Inflammatory macrophage treated with lipopolysaccharide for 1 hour (primary cell): Measurements from ENCODE around the gene SPATA17.

ENCODE experiments used
- DNase-seq, 2 donors: peaks; one replicate each; pipeline ENCODE4 v3.0.0-alpha.2; 2020 to 2022

Gene SPATA17

DNA sequence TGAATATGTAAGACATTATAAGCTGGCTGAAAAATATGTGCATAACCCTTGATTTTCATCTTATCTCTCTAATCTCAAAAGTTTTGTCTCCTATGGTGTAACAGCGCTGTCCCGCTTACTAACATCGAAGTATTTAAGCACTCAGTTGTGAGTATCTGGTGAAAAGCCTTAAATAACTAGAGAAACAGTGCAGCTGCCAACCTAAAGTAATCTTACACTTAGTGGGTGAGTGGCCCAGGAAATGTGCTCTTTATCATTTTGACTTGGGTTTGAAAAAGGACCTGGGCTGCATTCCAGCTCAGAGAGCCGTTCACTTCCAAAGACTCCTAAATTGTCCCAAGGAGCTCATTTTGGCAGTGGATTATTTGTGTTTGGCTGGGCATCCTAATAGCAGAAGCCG, 225.9 kb downstream of the SPATA17 start:
- DNase-seq = no peak

DNA sequence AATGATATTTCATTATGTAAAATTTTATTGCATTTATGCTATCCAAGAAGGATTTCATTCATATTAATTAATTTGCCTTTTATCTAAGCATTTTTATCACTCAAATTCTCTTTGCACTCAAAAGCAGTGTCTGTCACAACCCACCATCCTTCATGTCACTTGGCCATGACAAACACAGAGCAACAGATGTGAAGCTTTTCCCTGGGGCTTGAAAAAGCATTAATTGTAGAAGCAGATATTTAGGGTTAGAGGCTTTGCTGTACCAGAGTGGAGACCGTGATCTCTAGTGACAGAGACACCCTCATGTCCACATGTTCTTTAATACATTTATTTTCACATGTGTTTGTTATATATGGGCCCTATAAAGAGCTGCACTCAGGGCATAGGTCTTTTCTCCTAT, 230.5 kb downstream of the SPATA17 start:
- DNase-seq = no peak

DNA sequence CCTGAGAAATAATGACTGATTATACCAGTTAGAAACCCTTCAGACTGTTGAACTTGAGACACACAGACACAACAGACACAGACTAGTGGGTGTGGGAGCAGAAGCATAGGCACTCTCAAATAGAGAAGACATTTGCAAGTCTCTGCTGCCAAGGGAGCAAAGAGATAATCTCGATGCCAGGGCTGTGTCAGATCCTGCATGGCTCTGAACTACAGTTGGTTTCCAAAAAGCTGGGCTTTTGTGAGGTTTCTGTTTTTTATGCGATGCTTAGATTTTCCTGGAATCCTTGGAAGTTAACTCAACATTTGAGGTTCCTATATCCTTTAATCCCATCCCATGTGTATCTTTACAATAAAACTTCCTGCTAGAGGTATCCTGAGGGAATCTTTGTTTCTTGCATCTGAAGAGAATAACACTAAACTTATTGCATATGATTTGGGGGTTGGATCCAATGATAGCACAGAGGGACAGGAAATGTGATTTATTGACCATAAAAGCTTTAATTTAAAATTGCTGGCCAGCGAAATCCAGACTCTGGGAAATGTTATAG, 236.4 kb downstream of the SPATA17 start:
- DNase-seq = no peak

- no peak for DNase-seq
Observed at GRCh38 chr1:217871955-217872354, 240.8 kb downstream of the SPATA17 start.

- no peak for DNase-seq
Observed at GRCh38 chr1:217875229-217875628, 244.1 kb downstream of the SPATA17 start.

- DNase-seq = no peak
Observed at GRCh38 chr1:217876401-217876800, 245.3 kb downstream of the SPATA17 start.

GRCh38 chr1:217876896-217877295, 245.8 kb downstream of the SPATA17 start:
- DNase-seq = no peak

DNA sequence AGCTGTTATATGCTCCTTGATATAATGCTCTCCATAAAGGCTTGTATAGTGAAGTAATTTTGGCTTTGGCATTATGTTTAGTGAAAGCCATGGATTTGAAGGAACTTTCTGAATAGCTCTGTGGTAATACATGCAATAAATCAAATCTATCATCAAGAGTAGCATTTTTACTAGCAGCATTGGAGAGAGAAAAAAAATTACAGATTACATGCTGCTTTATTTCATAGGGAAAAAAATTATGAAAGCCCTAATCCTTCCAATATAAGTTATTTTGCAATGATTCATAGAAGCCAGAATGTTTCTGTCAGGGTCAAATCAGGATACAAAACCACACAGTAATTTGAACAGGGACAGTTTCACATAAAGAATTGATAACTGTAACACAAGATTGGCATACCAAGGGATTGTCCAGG, 250.0 kb downstream of the SPATA17 start:
- no peak for DNase-seq

DNA sequence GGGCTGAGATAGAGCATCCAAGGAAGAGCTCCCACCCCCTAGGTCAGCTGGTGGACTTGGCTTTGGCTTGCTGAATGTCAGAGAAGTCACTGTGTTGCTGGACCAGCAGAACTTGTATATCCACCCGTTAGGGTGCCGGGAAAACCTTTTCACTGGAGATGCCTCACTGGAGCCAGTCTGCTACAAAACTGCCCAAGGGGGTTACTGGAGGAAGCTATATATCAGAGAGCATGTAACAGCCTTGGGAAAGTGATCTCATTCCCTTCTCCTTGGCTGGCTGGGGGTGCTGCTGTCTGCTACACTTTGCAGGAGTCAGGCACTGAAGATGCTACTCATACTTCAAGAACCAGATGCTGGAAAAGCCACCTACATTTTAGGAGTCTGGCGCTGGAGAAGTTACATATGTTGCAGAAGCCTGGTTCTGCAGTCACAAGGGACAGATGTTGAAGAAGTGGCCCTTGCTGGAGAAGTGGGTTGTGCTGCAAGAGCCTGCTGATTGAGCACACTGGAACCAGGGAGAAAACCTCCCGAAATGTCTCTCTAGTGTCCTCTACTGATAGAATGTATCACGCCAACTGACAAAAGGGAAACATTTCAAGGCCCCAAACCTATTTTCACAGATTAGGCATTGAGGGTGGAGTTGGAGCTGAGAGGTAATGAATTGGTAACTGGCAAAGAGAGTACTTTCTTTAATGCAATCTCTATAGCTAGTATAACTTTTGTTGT, 250.6 kb downstream of the SPATA17 start:
- no peak for DNase-seq

DNA sequence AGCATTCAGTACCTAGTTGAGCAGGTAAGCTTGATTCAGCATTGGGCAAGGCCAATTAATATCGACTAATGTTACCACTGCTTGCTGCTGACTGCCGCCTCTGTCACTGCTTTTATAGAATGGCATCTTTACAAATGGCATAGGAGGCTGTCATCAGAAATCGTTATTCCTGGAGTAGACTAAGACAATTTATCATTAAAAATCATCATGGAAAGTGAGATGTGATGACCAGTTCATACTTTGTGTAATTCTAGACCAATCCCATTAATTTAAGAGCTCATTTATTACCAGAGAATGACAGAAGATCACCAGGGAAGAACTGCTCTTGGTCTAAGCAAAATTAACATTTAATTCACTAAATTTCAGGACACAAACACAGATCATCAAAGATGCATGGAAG, 254.0 kb downstream of the SPATA17 start:
- DNase-seq = no peak

GRCh38 chr1:217888328-217888727, 257.2 kb downstream of the SPATA17 start:
- no peak for DNase-seq

DNA sequence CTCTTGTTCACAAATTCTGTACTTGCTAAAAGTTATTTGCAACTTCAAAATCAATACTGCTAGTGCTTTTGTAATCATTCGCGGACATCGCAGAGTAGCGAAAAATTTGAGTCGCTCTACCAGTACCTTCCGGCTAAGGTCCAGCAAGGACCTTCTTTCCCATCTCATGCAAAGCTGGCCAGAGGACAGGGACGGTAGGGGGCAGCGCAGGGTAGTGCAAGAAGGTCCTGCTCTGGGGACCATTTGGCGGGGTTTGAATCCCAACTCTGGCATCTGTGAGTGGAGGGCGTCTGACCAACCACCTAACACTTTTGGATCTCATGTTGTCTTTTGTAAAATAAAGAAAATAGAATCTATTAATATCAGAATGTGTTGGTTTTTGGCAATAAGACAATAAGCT, 258.3 kb downstream of the SPATA17 start:
- DNase-seq = no peak

GRCh38 chr1:217891966-217892365, 260.8 kb downstream of the SPATA17 start:
- no peak for DNase-seq

GRCh38 chr1:217892750-217893149, 261.6 kb downstream of the SPATA17 start:
- no peak for DNase-seq

DNA sequence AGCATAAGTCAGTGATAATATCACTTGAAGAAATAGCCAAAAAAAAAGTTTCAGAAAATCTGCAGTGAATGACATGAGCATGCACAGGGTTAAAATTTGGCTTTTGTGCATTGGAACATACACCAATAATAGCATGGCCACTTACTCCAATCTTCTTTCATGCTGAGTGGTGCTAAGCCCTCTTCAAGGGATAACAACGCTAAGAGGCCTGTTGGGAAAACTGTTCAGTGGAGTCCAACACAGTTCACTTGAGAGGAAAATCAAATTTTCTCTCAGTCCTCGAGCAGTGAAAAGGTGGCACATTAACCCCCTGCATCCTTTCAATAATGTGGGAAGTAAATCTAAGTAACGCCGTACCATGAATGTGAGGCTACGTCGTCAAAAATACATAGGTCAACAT, 264.7 kb downstream of the SPATA17 start:
- no peak for DNase-seq

GRCh38 chr1:217896490-217896889, 265.3 kb downstream of the SPATA17 start:
- DNase-seq = no peak

- DNase-seq = no peak
Observed at GRCh38 chr1:217897100-217897499, 266.0 kb downstream of the SPATA17 start.

GRCh38 chr1:217899614-217900013, 268.5 kb downstream of the SPATA17 start:
- no peak for DNase-seq

DNA sequence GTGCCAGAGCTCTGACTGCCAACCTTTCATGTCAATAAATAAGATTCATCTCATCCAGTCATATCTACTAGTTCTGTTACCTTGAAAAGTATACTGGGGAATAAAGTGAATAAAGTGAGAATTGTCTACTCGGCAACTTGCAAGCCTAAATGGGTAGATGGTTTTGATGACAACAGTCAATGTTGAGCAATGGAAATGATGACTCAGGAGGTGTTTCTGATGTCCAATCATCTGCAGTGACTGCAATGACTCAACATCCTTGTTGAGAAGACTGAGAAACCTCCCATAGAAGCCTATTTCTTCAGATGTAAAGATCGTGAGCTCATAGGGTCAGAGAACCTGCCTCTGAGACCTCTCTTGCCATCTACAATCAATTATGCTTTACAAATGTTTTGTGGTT, 276.4 kb downstream of the SPATA17 start:
- no peak for DNase-seq

DNA sequence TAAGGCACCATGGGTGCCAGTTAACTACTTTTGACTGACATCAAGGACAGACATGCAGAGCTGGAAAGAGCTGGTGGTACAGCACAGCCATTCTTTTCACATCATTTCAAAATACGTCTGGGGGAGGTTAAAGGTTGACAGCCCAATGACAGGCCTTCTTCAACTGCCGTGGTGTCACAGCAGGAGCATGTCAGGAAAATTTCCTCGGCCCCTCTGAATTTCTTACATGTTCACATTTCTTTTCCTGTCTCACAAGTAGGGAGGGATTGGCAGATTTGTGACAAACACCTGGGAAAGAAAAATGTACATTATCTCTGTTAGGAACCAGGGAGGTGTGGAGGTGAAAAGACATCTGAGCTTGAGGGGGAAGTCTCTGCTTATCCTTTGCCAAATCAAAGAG, 279.1 kb downstream of the SPATA17 start:
- no peak for DNase-seq

DNA sequence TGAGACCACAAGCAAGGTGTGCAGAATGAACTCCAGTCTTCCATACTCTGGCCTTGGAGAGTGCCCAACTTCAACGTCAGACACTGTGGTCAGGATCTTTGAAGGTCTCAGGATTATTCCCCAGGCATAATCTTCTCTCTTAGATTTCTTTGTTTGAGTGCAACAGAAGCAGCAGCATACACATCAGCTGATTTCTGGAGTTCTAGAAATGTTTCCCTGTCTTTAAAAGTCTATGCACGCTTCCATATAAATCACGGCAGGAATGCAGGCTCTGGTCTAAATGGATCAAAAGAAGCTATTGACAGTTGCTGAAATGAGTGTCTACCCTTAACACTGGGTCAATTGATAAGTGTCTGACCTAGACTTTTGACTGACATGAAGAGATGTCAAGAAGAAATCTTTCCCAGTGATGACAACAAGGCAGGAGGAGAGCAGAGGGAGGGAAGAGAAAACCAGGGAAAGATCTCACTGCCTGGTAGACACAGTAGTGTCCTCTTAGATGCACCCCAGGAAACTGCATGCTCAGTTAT, 279.7 kb downstream of the SPATA17 start:
- DNase-seq = no peak

- no peak for DNase-seq
Observed at GRCh38 chr1:217911908-217912307, 280.8 kb downstream of the SPATA17 start.

DNA sequence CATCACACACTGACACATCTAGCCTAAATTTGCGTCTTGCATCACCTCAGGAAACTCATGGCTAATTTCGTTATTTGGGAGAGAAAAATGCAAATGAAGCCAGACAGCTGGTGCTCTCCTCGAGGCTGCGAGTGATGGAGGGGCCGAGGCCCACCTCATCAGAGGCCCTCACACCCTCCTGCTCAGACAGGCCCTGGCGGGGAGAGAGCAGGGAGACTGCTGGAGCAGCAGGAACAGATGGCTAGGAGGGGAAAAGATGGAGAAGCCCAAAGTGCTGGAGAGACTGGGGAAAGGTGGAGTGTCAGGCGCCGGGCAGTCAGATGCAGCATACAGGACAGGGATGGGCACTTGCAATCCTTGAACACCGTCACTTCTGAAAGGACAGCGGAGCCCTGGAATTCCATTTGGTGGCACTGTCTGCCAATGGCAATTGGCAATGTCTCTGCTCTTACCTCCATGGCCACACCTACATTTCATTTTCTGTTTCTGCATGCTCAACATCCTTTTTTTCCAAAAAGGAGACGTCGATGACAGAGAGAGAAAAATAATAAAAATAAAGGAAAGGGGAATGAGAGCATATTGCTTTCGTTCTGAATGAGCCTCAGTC, 286.2 kb downstream of the SPATA17 start:
- no peak for DNase-seq

- DNase-seq = no peak
Observed at GRCh38 chr1:217919683-217920388, 288.7 kb downstream of the SPATA17 start.
